Hepatocyte (in vitro differentiated cells): ENCODE results near the gene METTL2B. TPM values are rescaled to one million over a fixed set of nuclear protein-coding genes. Genes with fewer than 3 reads are reported as not detected.

Experiments
- DNase-seq: peaks from one replicate; pipeline ENCODE4 v3.0.0-alpha.2; 2016; ENCODE audit warnings: low spot score
- H2AFZ ChIP-seq: fragments of 200-600 bp; sonication (generic); 2 replicates; pipeline ENCODE4 v1.6.0; 2016; ENCODE audit warnings: antibody characterized with exemption, mild to moderate bottlenecking
- H3K27ac ChIP-seq: fragments of 200-600 bp; sonication (generic); 2 replicates; pipeline ENCODE4 v1.5.1; 2016; ENCODE audit warnings: mild to moderate bottlenecking
- H3K27me3 ChIP-seq: fragments of 200-600 bp; sonication (generic); 2 replicates; pipeline ENCODE4 v1.6.1; 2016
- H3K36me3 ChIP-seq: fragments of 200-600 bp; sonication (generic); replicated peaks from 2 replicates; pipeline ENCODE4 v1.5.1; 2016; ENCODE audit warnings: low read depth; ENCODE audit not compliant: insufficient read depth
- H3K4me1 ChIP-seq: fragments of 200-600 bp; sonication (generic); 2 replicates; pipeline ENCODE4 v1.5.1; 2016; ENCODE audit warnings: mild to moderate bottlenecking, moderate library complexity; ENCODE audit not compliant: insufficient read depth
- H3K4me2 ChIP-seq: fragments of 200-600 bp; sonication (generic); 2 replicates; pipeline ENCODE4 v1.6.0; 2016
- H3K4me3 ChIP-seq: fragments of 200-600 bp; sonication (generic); 2 replicates; pipeline ENCODE4 v1.5.1; 2016; ENCODE audit warnings: mild to moderate bottlenecking
- H3K79me2 ChIP-seq: fragments of 200-600 bp; sonication (generic); 2 replicates; pipeline ENCODE4 v1.6.0; 2017; ENCODE audit warnings: mild to moderate bottlenecking
- H3K9me2 ChIP-seq: fragments of 200-600 bp; sonication (generic); replicated peaks from 2 replicates; pipeline ENCODE4 v1.6.0; 2017; ENCODE audit warnings: mild to moderate bottlenecking; ENCODE audit not compliant: insufficient read depth
- H3K9me3 ChIP-seq: fragments of 200-600 bp; sonication (generic); 2 replicates; pipeline ENCODE4 v1.5.1; 2016; ENCODE audit warnings: low read depth, mild to moderate bottlenecking
- H4K20me1 ChIP-seq: fragments of 200-600 bp; sonication (generic); 2 replicates; pipeline ENCODE4 v1.6.0; 2016; ENCODE audit warnings: mild to moderate bottlenecking; ENCODE audit not compliant: insufficient read depth, poor library complexity, severe bottlenecking
- CTCF ChIP-seq: fragments of 200-600 bp; sonication (generic); IDR thresholded peaks from 2 replicates; pipeline ENCODE4 v1.5.1; 2016; ENCODE audit warnings: antibody characterized with exemption, mild to moderate bottlenecking; ENCODE audit not compliant: poor library complexity
- EZH2 ChIP-seq: fragments of 200-600 bp; sonication (generic); IDR thresholded peaks from 2 replicates; pipeline ENCODE4 v1.6.1; 2016; ENCODE audit warnings: antibody characterized with exemption, mild to moderate bottlenecking, borderline replicate concordance
- EZH2phosphoT487 ChIP-seq: fragments of 200-600 bp; sonication (generic); IDR thresholded peaks from one replicate; pipeline ENCODE4 v1.6.1; 2018; ENCODE audit warnings: antibody characterized with exemption, mild to moderate bottlenecking, low read depth, moderate library complexity; ENCODE audit not compliant: unreplicated experiment, severe bottlenecking
- WGBS: methylation state at CpG from one replicate; pipeline ENCODE4 v1.1.6; 2016; ENCODE audit warnings: low lambda C conversion rate; ENCODE audit errors: missing lambda C conversion rate; 5-methylcytosine and 5-hydroxymethylcytosine counted together
- polyA plus RNA-seq: library from polyadenylated mRNA; unstranded; fragments of >200 nt; fragmentation: Nextera tagmentation; extraction: Ambion mirVana; gene quantifications from 2 replicates; pipeline ENCODE4 v1.2.1, GENCODE V29; 2016
- total RNA-seq: library from RNA; depleted of rRNA; stranded (reverse); fragments of >200 nt; gene quantifications from 2 replicates; pipeline ENCODE4 v1.2.3, GENCODE V29; 2014

The METTL2B gene
- total and polyA plus RNA-seq, 2 experiments from 2014 or later, result 11.4 to 29.0 TPM

- Histone ChIP-seq H2AFZ (no peak overlapping the region), H4K20me1 (no peaks in the 10 kb centered on the region), H3K36me3 (no peaks in the 10 kb centered on the region), H3K79me2 (no peaks in the 10 kb centered on the region), H3K4me1 (peaks cover 19% of the 10 kb centered on the region), H3K4me2 (no peak overlapping the region), H3K27me3 (no peaks in the 10 kb centered on the region), H3K9me2 (no peaks in the 10 kb centered on the region), H3K9me3 (no peaks in the 10 kb centered on the region), H3K27ac (no peak overlapping the region), H3K4me3 (no peak overlapping the region)
- DNase-seq, result no peak
- TF ChIP-seq EZH2 (no peak), EZH2phosphoT487 (no peak), CTCF (no peak)
- WGBS, result 83% methylated on average over 4 of the region's 4 CpGs
Observed at GRCh38 chr7:128450409-128450808, 26.1 kb upstream of the METTL2B start.

GRCh38 chr7:128450913-128451312, 25.6 kb upstream of the METTL2B start:
- peaks cover 19% of the 10 kb centered on the region for H3K4me1 ChIP-seq
- TF ChIP-seq EZH2phosphoT487, result no peak
- TF ChIP-seq EZH2, result no peak
- no peak for TF ChIP-seq CTCF
- H3K4me3 ChIP-seq, result no peak overlapping the region
- no peak for DNase-seq
- H3K27ac ChIP-seq, result no peak overlapping the region
- H2AFZ ChIP-seq, result no peak overlapping the region
- H3K27me3 ChIP-seq, result no peaks in the 10 kb centered on the region
- H4K20me1 ChIP-seq, result no peaks in the 10 kb centered on the region
- no peaks in the 10 kb centered on the region for H3K9me2 ChIP-seq
- WGBS, result 98% methylated on average over 5 of the region's 5 CpGs
- H3K36me3 ChIP-seq, result no peaks in the 10 kb centered on the region
- no peaks in the 10 kb centered on the region for H3K9me3 ChIP-seq
- H3K79me2 ChIP-seq, result peaks cover 1% of the 10 kb centered on the region
- H3K4me2 ChIP-seq, result no peak overlapping the region

GRCh38 chr7:128452552-128452951, 24.0 kb upstream of the METTL2B start:
- peaks cover 19% of the 10 kb centered on the region for H3K4me1 ChIP-seq
- H2AFZ ChIP-seq, result no peak overlapping the region
- no peaks in the 10 kb centered on the region for H4K20me1 ChIP-seq
- no peaks in the 10 kb centered on the region for H3K9me2 ChIP-seq
- 76% methylated on average over 1 of the region's 1 CpG for WGBS
- no peak for TF ChIP-seq EZH2
- no peak for TF ChIP-seq CTCF
- no peak for TF ChIP-seq EZH2phosphoT487
- no peak overlapping the region for H3K4me2 ChIP-seq
- H3K36me3 ChIP-seq, result no peaks in the 10 kb centered on the region
- no peak for DNase-seq
- no peaks in the 10 kb centered on the region for H3K27me3 ChIP-seq
- peaks cover 18% of the 10 kb centered on the region for H3K79me2 ChIP-seq
- no peak overlapping the region for H3K4me3 ChIP-seq
- no peaks in the 10 kb centered on the region for H3K9me3 ChIP-seq
- no peak overlapping the region for H3K27ac ChIP-seq
